Subcutaneous adipose tissue (tissue), 4 donors: ENCODE results near the gene ATP13A2. TPM values are rescaled to one million over a fixed set of nuclear protein-coding genes. Genes with fewer than 3 reads are reported as not detected.

Source experiments
- total RNA-seq, 4 donors: library from RNA; depleted of rRNA; stranded (reverse); fragments of >200 nt; gene quantifications; one replicate each; pipeline ENCODE4 v1.1.0, GENCODE V29; 2016
- TF ChIP-seq, protein P1 (sequence below): fragments of 450-650 bp; IDR thresholded peaks from one replicate; pipeline ENCODE4 v1.5.1; 2016; ENCODE audit warnings: low read depth, mild to moderate bottlenecking, control low read depth, antibody characterized with exemption, moderate library complexity

ATP13A2 gene
- total RNA-seq, 4 donors from 2014 or later = 14.8 to 33.0 (median 22.5) TPM

DNA sequence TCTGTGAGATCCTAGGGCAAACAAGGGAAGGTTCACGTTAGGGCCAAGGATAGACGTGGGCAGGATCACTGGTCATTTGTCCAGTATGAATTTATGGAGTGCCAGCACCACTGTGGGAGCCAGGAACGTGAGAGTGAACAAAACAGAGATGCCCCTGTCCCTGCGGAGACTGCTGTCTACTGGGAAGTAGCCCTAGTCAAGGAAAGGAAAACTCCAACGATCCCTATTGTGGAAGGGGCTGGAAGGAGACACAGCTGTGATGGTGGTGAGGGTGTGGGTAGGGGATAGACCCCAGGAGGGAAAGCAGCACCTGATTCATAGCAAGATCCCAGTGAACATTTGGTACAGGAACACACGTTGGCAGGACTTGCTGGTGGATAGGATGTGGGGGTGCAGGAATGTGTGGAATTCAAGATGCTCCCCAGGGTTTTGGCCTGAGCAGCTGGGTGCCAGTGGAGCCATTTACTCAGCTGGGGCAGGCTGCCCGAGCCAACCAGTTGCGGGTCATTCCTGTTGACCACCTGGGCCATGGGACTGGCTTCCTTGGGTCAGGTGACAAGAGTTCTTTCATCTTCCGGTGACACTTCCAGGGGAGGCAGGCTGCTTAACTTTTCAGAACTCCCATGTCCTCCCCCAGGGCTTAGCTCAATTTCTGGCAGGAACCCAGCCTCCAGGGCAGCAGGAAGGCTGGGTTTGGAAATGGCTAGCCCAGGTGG lies 1.2 kb upstream of the ATP13A2 start:
- TF ChIP-seq, protein P1, sequence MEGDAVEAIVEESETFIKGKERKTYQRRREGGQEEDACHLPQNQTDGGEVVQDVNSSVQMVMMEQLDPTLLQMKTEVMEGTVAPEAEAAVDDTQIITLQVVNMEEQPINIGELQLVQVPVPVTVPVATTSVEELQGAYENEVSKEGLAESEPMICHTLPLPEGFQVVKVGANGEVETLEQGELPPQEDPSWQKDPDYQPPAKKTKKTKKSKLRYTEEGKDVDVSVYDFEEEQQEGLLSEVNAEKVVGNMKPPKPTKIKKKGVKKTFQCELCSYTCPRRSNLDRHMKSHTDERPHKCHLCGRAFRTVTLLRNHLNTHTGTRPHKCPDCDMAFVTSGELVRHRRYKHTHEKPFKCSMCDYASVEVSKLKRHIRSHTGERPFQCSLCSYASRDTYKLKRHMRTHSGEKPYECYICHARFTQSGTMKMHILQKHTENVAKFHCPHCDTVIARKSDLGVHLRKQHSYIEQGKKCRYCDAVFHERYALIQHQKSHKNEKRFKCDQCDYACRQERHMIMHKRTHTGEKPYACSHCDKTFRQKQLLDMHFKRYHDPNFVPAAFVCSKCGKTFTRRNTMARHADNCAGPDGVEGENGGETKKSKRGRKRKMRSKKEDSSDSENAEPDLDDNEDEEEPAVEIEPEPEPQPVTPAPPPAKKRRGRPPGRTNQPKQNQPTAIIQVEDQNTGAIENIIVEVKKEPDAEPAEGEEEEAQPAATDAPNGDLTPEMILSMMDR = no peak

DNA sequence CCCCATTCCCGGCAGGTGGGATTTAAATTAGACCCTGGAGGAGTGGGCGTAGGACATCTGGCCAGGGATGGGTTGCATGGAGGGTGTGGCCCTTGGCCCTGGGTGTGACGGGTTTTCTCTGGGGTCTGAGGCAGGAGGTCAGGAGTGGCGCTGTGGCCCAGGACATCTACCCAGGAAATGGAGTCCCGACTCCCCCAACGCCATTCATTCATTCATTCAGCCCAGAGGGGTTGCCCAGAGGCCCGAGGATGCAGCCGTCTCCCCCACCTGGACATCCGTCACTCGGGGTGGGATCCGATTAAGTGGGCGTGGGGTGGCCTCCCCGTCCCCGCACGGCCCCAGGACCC lies 663 bp downstream of the ATP13A2 start:
- TF ChIP-seq, protein P1 = no peak

DNA sequence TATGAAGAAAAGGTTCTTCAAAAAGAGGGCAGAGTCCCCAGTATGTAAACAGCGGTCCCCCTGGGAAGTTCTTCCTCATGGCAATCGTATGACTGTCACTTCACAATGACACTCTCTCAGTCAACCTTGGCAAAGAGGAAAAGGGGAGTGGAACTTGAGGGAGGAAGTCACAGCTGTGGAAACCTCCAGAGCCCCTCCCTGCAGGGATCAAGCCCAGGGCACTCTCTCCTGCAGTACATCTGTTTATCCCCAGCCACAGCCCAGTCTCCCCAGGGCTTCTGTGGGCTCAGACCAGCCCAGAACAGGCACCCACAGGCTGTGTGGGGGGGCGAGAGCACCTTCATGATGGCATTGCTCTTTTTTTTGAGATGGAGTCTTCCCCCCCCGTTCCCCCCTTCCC lies 2.0 kb downstream of the ATP13A2 start:
- TF ChIP-seq, protein P1 = no peak

DNA sequence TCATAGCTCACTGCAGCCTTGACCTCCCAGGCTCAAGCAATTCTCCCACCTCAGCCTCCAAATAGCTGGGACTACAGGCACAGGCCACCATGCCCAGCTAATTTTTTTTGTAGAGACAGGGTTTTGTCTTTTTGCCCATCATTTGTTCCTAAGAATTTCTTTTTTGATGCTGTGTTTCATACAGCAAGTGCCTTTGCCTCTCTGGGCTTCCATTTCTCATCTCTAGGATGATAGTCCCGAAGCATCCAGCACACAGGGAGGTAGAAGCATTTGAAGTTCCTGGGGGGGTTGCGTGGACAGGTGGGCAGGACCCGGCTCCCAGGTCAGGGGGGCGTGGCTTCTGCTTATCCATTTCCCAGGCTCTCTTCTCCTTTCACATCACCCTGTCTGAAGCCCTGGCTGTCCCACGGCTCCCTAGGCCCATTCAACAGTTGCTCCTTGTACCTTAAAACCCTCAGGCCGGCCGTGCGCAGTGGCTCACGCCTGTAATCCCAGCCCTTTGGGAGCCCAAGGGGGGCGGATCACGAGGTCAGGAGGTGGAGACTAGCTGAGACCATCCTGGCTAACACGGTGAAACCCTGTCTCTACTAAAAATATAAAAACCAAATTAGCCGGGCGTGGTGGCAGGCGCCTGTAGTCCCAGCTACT lies 3.4 kb downstream of the ATP13A2 start:
- TF ChIP-seq, protein P1 = no peak

DNA sequence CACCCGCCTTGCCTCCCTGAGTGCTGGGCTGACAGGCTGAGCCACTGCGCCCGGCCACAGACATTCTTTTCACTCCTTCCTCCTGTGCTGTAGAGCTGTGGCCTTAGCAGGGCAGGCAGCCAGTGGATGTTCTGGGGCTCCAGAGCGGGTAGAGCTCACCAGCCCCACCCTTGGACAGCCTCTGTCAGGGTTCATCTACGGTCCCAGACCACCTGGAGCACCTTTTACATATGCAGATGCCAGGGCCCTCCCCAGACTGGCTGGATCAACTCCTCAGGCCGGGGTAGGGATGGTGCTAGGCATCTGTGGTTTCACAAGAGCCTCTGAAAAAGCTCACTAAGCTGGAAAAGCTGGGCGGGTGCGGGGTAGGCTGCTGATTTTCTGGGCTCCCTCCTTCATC lies 4.6 kb downstream of the ATP13A2 start:
- TF ChIP-seq, protein P1 = no peak

DNA sequence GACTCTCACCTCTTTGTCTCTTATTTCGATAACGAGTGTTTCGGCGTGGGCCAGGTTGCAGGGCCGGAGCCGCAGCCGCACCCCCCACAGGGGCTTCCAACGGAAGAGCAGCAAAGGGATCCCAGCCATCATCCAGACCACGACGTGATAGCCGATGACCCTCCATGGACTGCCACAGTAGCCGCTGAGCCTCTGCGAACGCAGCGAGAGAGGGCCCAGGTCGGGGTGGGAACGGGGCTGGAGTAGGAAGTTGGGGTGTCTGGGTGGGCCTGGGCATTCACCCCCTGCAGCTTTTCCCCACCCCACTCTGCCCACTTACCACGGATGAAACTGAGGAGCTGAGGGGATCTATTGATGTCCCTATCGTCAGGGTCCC lies 6.4 kb downstream of the ATP13A2 start:
- TF ChIP-seq, protein P1 = no peak

DNA sequence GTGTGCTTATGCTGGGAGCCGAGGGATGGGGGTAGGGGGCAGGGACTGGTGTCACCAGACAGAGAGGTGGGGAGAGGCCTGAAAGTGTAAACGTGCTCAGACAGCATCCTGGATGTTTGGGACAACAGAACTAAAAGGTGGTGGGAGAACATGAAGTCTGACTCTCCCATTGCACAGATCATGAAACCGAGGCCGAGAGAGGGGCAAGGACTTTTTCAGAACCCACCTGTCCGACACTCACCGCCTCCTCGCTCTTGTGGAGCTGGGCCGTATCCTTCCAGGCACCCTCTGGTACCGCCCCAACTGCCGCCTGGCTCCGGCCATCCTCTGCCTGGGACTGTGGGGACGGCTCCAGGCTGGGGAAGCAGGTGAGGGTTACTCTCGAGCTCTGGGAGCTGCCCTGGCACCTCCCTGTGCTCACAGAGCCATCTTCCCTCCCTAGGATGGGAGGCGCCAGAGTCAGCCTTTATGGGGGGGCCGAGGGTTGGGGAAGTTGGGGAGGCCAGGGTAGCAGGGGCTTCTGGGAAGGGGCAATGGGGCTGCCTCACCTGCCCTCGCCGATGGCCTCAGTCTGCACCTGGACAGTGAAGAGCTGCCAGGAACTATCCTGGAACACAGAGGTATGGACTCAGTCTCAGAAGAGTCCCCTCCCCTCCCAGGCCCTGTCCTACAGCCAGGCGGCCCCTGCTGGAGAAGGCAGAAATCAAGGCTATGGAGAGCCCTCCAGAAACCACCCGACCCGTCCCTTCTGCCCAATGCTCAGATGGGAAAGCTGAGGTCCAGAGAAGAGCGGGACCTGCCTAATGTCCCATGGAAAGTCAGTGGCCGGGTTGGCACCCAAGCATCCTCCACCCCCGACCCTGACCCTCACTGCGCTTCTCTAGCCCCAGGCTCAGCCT lies 7.0 kb downstream of the ATP13A2 start:
- TF ChIP-seq, protein P1 = no peak
